NCI-H82 (cell line): ENCODE data around the gene CDKL1.
"Not testable (repeated sequence)": the region's sequence is repeated elsewhere in the genome, so short reads cannot be mapped to it uniquely, and the experiment has no call there.

Experiments used
- DNase-seq: peaks from one replicate; lab custom pipeline; 2025; lab: John Stamatoyannopoulos, UW

The CDKL1 gene

DNA sequence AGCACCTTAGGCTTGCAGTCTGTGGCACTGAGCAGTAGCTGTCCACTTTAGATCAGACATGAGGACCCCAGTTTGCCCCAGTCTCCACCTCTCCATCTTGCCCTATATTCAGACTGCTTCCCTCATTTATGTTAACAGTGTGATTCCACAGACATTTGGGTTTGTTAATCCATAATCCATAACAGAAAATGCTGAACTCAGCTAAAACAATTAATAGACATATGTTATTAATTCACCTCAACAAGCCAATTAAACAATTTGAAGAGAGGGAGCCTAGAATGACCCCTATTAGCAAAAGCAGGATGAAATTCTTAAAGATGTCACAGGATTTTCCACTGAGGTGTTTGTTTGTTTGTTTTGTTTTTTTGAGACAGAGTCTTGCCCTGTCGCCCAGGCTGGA is 9.1 kb downstream of the CDKL1 start:
- no peak for DNase-seq

DNA sequence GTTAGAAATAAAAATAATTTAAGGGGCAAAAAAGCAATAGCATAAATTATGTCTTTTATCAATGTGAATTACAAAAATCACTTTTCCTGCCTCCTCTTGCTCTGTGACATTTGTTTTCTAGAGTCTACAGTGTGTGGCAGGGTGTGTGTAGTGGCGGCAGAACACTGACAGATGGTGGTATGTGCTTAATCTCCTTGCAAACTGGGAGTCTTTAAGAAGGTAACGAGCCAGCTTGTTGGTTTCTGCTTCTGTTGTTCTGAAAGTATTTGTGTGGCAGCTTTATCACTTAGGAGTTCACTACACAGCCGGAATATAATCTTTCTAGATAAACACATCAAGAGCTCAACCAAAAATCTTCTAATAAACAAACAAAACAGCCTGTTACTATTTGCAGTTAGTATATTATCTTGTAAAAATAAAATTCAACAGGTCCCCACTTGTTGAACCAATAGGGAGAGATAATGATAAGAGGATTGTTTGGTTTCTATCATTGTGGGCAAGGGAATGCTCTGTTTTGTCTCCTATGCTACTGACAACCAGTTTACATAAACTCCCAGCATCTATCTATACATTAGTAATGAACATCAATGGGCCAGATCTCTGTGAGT is 13.0 kb downstream of the CDKL1 start:
- DNase-seq = peak; percentile 94

DNA sequence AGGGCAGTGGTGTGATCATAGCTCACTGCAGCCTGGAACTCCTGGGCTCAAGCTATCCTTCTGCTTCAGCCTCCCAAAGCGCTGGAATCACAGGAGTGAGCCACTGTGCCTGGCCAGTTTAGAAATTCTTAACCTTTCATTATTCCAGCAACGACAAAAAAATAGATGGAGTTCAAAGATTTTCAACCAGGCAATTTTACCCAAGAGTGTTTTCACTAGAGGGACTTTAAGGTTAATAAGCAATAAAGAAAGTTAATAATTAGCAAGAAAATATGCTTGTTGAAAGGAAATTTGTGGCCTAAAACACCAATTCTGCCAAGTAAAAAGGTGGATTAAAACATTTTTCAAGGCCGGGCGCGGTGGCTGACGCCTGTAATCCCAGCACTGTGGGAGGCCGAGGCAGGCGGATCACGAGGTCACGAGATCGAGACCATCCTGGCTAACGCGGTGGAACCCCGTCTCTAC is 14.8 kb downstream of the CDKL1 start:
- DNase-seq = no peak

DNA sequence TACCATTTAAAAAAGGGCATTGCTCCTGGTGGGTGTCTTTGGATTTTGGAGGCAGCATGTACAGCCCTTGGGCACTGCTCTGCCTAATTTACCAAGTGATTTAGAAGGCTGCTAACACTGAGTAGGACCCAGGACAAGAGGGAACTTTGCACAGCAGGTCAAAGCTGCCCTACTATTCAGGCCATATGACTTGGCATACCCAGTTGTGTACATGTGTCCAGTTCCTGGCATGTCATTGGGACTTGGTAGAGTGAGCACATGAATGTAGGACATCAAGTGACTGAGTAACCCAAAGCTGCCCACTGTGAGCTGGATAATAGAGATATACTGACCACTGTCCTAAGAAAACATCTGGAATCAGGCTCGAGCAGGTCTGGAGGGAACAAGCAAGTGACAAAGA is 15.7 kb downstream of the CDKL1 start:
- no peak for DNase-seq

DNA sequence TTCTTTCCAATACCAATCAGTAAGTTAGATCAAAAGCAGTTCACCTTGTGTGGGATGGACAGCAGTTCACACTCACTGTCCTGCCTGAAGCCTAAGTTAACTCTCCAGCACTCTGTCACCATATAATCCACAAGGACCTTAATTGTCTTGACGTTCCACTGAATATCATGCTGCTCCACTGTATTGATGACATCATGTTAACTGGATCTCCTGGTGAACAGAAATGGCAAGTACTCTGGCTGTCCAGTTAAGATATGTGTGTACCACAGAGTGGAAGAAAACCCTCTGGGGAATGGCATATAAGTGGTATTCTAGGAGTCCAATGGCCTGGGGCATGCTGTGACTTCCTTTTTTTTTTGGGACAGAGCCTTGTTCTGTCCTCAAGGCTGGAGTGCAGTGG is 16.2 kb downstream of the CDKL1 start:
- no peak for DNase-seq

DNA sequence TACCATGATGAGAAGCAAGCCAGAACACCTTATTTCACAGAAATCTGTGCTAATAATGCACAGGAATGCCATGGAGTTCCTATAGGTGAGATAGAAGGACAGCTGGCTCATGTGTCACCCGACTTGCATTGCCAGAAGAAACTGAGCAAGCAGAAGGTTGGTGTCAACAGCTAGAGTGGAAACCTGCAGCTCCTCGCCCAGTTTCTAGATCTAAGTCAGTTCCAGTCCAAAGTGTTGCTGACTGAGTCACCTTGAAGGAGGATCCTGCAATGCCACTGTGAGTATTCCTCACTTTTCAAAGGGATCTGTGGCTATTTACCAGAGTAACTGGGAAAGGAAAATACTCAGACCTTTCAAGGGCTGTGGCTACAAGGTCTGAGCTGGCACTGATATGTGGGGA is 17.1 kb downstream of the CDKL1 start:
- no peak for DNase-seq

DNA sequence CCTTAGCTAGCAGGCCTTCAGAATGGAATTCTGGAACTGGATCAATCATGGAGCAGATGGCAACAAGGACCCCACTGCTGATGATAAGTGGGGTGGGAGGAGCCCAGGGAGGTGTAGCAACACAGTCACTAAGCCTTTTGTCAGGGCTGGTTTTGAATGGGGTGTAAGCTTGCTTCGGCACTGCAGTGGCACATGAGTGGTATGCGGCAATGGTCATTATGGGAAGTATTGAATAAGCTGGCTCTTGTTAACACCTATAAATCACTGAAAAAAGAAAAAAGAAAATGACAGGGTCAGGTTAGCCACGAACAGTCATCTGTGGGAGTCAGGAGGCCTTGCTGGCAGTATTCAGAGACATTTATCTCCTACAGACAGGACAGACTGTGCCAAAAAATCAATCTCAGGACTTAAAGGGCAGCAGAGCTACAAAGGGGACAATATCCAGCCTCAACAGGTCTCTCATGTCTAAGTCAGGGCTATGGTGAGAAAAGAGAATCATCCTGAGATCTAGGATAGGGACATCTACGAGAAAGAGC is 19.1 kb downstream of the CDKL1 start:
- no peak for DNase-seq

DNA sequence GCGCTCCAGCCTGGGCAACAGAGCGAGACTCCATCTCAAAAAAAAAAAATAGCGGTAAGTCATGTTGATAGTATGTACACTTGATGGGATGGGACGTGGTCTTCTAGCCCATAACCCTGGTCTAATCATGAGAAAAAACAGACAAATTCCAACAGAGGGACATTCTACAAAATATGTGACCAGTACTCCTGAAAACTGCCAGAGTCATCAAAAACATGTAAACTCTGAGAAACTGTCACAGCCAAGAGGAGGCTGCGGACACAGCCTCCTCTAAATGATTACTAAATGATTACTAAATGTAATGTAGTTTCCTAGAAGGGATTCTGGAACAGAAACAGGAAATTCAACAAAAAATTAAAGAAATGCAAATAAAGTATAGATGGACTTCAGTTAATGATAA is 20.9 kb downstream of the CDKL1 start:
- no peak for DNase-seq

DNA sequence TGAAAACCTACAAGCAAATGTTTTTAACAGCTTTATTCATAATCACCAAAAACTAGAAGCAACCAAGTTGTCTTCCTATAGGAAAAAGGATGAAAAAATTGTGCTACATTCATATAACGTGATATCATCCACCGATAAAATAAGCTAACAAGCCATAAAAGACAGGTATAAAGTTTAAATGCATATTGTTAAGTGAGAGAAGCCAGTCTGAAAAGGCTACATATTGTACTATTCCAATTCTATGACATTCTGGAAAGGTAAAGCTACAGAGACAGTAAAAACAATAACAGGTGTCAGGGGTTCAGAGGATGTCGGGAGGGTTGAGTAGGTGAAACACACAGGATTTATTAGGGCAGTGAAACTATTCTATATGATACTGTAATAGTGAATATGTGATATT is 22.7 kb downstream of the CDKL1 start:
- no peak for DNase-seq

DNA sequence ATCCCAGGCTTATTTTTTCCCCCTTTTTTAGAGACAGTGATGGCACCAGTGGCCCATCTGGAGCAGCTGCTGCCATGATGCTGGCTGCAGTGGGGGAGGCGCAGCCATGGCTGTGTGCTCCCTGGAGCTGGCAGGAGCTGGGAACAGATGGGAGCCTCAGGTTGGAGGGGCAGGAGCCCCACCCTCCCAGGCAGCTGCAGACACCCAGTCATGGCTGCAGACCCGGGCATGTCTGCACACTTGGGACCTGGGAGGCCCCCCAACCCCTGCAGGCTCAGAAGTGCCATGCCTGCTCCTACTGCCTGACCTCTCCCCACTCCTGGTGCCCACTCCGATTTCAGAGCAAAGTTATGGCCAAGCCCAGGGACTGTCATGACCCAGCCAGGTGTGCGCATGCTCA is 25.1 kb downstream of the CDKL1 start:
- peak; percentile 60 for DNase-seq

DNA sequence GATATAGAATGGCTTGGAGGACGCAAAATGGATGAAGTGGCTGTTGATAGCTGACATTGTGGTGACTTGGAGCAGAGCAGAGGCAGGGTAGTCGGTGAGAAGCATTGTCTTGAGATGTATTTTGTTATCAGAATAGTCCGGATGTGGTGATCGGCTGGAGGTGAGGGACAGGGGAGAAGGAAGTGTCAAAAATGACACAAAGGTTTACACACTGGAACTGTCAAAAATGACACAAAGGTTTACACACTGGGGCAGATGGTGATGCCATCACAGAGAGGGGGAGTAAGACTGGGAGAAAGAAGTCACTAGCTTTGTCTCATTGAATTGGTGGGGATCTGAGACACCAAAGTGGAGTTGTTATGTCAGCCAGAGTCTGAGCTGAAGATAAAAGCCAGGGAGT is 30.1 kb downstream of the CDKL1 start:
- DNase-seq = no peak

DNA sequence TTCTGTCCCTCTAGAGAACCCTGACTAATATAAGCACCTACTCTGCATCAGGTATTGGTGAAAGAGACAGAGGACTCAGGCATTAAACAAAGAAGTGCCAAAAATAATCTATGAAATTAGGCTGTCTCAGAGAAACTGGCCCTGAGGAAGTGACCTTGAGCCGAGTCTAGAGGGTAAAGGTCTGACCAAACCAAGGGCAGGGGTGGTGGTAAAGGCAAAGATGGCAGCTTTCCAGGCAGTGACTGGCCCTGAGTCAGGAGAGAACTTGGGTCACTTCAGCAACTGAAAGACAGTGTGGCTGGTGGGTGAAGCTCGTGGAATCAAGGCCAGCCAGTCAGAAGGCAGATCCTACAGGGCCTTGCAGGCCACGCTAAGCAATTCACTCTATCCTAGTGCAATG is 30.6 kb downstream of the CDKL1 start:
- DNase-seq = no peak

DNA sequence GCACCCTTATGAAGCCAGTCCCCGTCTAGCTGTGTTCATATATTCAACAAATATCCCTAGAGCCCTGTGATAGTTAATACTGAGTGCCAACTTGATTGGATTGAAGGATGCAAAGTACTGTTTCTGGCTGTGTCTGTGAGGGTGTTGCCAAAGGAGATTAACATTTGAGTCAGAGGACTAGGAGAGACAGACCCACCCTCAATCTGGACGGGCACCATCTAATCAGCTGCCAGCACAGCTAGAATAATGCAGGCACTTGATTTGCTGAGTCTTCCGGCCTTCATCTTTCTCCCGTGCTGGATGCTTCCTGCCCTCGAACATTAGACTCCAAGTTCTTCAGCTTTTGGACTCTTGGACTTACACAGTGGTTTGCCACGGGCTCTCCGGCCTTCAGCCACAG is 31.1 kb downstream of the CDKL1 start:
- peak; percentile 72 for DNase-seq

DNA sequence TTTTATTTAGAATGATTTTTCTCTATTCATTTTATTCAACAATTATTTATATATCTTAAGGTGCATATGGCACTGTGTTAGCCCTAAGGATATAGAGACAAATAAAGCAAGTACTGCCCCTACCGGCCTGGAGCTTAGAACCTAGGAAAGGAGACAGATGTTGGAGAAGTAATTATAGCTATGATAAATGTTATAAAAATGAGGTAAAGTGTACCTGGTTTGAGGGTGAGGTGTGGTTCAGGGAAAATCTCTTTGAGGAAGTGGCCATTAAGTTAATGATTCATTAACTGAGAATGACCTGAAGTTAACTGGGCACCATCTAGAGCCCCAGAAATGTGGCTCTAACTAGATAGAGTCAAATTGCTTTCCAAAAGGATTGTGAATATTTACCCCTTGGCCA is 31.9 kb downstream of the CDKL1 start:
- no peak for DNase-seq

DNA sequence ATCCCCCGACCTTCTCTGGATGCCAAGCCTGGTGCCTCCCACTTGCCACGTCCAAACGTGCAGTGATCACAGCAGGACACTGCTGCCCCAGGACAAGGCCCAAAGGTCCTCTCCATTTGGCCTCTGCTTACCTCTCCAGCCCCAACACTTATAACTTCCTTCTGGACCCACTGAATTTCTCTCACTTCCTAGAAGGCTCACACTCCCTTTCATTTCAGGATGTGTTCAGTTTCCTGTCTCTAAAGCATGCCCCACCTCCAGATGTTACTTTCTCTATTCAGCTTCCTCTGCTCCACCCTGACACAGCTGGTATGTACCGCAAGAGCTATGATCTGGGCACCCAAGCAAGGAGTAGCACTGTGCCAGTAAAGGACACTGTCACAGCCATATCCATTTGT is 33.0 kb downstream of the CDKL1 start:
- no peak for DNase-seq

DNA sequence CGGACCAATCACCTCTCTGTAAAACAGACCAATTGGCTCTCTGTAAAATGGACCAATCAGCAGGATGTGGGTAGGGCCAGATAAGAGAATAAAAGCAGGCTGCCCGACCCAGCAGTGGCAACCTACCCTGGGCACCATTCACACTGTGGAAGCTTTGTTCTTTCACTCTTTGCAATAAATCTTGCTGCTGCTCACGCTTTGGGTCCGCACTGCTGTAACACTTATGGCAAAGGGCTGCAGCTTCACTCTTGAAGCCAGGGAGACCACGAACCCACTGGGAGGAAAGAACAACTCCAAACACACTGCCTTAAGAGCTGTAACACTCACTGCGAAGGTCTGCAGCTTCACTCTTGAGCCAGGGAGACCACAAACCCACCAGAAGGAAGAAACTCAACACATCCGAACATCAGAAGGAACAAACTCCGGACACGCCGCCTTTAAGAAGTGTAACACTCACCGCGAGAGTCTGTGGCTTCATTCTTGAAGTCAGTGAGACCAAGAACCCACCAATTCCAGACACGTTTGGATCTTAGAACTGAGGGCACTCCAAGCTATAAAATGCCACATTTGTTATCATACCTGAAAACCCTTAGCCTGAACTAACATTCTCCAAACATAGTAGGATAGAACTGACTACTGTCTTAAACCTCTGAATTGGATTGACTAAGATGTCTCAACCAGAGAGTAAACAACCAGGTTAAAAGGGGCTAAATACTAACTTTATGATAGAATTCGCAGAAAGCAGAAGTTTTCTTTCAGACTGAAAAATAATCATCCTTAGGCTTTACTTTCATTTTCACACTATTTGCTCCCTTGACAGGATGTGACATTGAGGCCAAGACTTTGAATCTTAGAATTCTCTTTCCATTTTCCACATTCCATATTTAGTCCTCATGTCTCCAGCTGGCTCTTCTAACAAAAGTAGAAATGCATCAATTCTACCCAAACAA is 33.6 kb downstream of the CDKL1 start:
- DNase-seq = no peak

DNA sequence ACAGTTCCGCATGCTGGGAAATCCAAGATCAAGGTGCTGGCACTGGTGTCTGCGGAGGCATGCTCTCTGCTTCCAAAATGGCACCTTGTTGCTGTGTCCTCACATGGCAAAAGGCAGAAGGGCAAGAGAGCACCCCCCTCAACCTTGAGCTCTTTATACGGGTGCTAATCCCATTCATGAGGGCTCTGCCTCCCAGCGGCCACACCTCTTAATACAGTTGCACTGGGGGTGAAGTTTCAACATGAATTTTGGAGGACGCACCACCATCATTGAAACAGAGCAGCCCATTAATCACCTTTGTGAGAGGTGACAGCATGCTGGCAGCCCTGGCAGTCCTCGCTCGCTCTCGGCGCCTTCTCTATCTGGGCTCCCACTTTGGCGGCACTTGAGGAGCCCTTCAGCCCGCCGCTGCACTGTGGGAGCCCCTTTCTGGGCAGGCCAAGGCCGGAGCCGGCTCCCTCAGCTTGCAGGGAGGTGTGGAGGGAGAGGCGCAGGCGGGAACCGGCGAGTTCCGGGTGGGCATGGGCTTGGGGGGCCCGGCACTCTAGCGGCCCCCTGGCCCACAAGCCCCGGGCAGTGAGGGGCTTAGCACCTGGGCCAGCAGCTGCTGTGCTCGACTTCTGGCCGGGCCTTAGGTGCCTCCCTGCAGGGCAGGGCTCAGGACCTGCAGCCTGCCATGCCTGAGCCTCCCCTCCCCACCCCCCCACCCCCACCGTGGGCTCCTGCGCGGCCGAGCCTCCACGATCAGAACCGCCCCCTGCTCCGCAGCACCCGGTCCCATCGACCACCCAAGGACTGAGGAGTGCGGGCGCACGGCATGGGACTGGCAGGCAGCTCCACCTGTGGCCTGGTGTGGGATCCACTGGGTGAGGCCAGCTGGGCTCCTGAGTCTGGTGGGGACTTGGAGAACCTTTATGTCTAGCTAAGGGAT is 34.9 kb downstream of the CDKL1 start:
- DNase-seq = not testable (repeated sequence)

DNA sequence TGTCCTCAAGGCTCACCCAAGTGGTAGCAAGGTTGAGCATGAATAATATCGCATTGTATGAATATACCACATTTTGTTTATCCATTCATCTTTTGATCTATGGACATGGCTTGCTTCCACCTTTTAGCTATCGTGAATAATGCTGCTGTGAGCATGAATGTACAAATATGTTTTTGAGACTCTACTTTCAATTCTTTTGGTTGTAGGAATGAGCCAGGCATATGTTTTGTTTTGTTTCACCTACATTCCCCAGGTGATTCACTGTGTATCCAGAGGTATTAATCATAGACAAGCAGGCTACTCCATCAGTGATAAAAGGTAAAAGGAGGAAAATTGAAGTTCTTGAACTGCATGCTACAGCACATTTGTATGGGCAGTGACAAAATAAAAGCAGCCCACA is 35.8 kb downstream of the CDKL1 start:
- DNase-seq = no peak

DNA sequence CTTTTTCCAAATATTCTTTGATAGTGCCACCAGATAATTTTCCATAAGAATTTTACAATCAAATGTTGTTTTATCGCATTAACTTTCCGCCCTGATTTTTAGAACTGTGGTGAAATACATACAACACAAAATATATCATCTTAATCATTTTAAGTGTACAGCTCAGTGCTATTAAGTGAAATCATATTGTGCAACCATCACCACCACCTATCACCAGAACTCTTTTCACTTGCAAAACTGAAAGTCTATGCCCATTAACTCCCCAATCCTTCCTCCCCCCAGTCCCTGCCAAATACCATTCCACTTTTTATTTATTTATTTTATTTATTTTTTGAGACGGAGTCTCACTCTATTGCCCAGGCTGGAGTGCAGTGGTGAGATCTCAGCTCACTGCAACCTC is 36.6 kb downstream of the CDKL1 start:
- DNase-seq = no peak

DNA sequence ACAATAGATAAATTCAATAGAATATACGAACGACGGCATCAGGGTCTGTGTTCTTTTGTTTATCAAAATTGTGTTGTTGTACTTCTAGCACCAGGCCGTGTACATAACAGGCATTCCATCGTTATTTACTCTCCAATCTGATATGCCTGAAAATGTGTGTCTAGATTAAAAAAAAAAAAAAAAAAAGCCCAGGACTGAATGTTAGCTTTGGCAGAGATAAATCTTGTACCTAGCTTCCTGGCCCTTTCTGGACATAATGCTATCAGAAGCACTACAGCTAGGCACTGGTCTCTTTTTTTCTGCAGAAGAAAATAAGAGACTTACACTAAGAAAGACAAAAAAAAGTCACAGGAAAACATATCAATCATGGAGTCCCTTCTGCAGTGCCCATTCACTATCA is 37.0 kb downstream of the CDKL1 start:
- no peak for DNase-seq

DNA sequence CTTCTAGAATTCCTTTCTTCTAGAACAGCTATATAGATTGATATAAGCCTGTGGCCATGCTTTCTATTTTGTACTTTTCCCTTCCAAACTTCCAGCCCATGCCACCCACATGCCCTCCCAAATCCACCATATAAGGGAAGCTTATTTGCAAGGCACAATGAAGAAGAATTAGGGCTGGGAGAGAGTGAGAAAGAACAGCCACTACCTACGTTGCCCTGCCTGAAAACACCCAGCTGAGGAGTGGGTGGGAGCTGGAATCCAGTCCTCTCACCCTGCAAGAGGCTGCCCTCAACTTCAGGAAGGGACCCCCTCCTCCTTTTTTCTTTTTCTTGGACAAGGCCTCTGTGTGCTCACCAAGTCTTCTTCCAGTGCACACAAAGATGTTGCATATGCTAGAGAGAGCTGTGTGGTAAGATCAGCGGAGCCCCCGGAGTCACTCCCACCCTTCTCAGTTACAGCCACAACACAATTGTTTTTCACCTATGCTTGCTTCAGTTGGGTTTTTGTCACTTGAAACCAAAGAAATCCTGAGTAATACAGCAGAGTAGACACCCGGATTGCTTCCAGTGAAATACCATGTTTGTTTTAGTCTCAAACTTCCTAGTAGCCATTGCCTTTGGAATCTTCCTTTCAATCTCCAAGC is 38.8 kb downstream of the CDKL1 start:
- DNase-seq = no peak

DNA sequence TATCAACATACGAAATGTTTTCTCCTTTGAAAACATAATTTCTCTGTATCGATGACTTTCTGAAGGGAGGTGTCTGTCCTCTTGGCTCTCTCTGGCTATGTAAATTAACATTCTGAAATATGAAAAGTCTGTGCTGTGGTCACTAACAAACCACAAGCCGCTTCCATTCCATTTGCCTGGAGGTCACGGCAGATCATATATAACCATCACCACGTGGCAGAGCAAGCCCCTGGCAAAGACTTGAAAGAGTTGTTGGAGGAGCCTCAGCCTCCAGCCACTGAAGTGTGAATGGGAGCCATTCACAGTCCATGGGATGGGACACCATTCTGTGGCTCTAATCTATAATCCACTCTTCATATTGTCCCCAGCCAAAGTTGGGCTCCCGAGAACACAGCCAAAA is 39.6 kb downstream of the CDKL1 start:
- no peak for DNase-seq
